Measurements from ENCODE around the gene HPGDS. TPM values are rescaled to one million over a fixed set of nuclear protein-coding genes. Genes with fewer than 3 reads are reported as not detected.

Gene HPGDS
- total and polyA plus RNA-seq, 2 donors (not counting 1 experiment from before 2014, with no cell fraction given), result not detected

GRCh38 chr4:94352996-94353395 is 10.4 kb upstream of the HPGDS start:
- ATAC-seq (ENCODE audit: low read depth) (no peak), DNase-seq (no peak)
- Histone ChIP-seq H3K27ac (ENCODE audit: low read length in 2 of 2) (no peak overlapping the region), H3K27me3 (replicated peaks in 1 of 4; ENCODE audit: control extremely low read depth in 1 of 4, control insufficient read depth in 3 of 4, insufficient read depth in 4 of 4, low read length in 3 of 4) (peaks cover 0 to 10% (median 0%) of the 10 kb centered on the region in 4 experiments), H3K36me3 (replicated peaks in 1 of 2; ENCODE audit: control extremely low read depth in 1 of 2, control insufficient read depth in 1 of 2, extremely low read depth in 1 of 2, insufficient read depth in 2 of 2, low read length in 1 of 2) (no peaks in the 10 kb centered on the region), H2AFZ (ENCODE audit: insufficient read depth, low read depth, low read length, poor library complexity, severe bottlenecking) (no peak overlapping the region), H3K9me3 (ENCODE audit: control extremely low read depth in 1 of 3, control insufficient read depth in 2 of 3, insufficient read depth in 1 of 3, low read length in 2 of 3) (no peaks in the 10 kb centered on the region), H3K9ac (ENCODE audit: low read length) (no peak overlapping the region), H3K4me2 (replicated peaks; ENCODE audit: low read depth, low read length, poor library complexity, severe bottlenecking) (no peak overlapping the region), H4K20me1 (ENCODE audit: control insufficient read depth, insufficient read depth, low read length, poor library complexity, severe bottlenecking) (no peaks in the 10 kb centered on the region), H3K4me3 (ENCODE audit: control extremely low read depth in 1 of 5, extremely low read depth in 1 of 5, insufficient read depth in 1 of 5, low read depth in 2 of 5, low read length in 4 of 5) (no peak overlapping the region), H3K4me1 (ENCODE audit: control insufficient read depth in 2 of 2, insufficient read depth in 2 of 2, low read length in 2 of 2) (no peaks in the 10 kb centered on the region), H3K79me2 (ENCODE audit: control insufficient read depth, insufficient read depth, low read length) (no peaks in the 10 kb centered on the region)
- H3K4me3 Mint-ChIP-seq, result no peak overlapping the region
- WGBS (ENCODE audit: insufficient coverage), result no CpG with 5 or more reads among the region's 2 CpGs
- H3K9me3 Mint-ChIP-seq (ENCODE audit: insufficient read depth), result no peaks in the 10 kb centered on the region
- peaks cover 24% of the 10 kb centered on the region for H3K27me3 Mint-ChIP-seq
- no peaks in the 10 kb centered on the region for H3K4me1 Mint-ChIP-seq
- ChIA-PET POLR2A (no interaction called here), CTCF (no interaction called here)
- TF ChIP-seq EZH2 (IDR thresholded peaks at IDR 0.05; ENCODE audit: borderline replicate concordance, insufficient read depth, low read depth, low read length, poor library complexity, severe bottlenecking), result no peak
- TF ChIP-seq CTCF (IDR thresholded peaks at IDR 0.05), result no peak
- no peak overlapping the region for H3K27ac Mint-ChIP-seq
- intact Hi-C loops (cut with micrococcal nuclease), result no loop called here

GRCh38 chr4:94352163-94352562 is 9.5 kb upstream of the HPGDS start:
- no peak overlapping the region for H3K4me3 Mint-ChIP-seq
- Histone ChIP-seq H4K20me1 (ENCODE audit: control insufficient read depth, insufficient read depth, low read length, poor library complexity, severe bottlenecking) (no peaks in the 10 kb centered on the region), H3K9me3 (ENCODE audit: control extremely low read depth in 1 of 3, control insufficient read depth in 2 of 3, insufficient read depth in 1 of 3, low read length in 2 of 3) (no peaks in the 10 kb centered on the region), H3K4me2 (replicated peaks; ENCODE audit: low read depth, low read length, poor library complexity, severe bottlenecking) (no peak overlapping the region), H3K79me2 (ENCODE audit: control insufficient read depth, insufficient read depth, low read length) (no peaks in the 10 kb centered on the region), H2AFZ (ENCODE audit: insufficient read depth, low read depth, low read length, poor library complexity, severe bottlenecking) (no peak overlapping the region), H3K4me1 (ENCODE audit: control insufficient read depth in 2 of 2, insufficient read depth in 2 of 2, low read length in 2 of 2) (no peaks in the 10 kb centered on the region), H3K27me3 (replicated peaks in 1 of 4; ENCODE audit: control extremely low read depth in 1 of 4, control insufficient read depth in 3 of 4, insufficient read depth in 4 of 4, low read length in 3 of 4) (peaks cover 0 to 10% (median 0%) of the 10 kb centered on the region in 4 experiments), H3K9ac (ENCODE audit: low read length) (no peak overlapping the region), H3K27ac (ENCODE audit: low read length in 2 of 2) (no peak overlapping the region), H3K36me3 (replicated peaks in 1 of 2; ENCODE audit: control extremely low read depth in 1 of 2, control insufficient read depth in 1 of 2, extremely low read depth in 1 of 2, insufficient read depth in 2 of 2, low read length in 1 of 2) (no peaks in the 10 kb centered on the region), H3K4me3 (ENCODE audit: control extremely low read depth in 1 of 5, extremely low read depth in 1 of 5, insufficient read depth in 1 of 5, low read depth in 2 of 5, low read length in 4 of 5) (no peak overlapping the region)
- H3K27ac Mint-ChIP-seq, result no peak overlapping the region
- POLR2A ChIA-PET, result no interaction called here
- intact Hi-C loops (cut with micrococcal nuclease), result no loop called here
- H3K9me3 Mint-ChIP-seq (ENCODE audit: insufficient read depth), result no peaks in the 10 kb centered on the region
- no peaks in the 10 kb centered on the region for H3K4me1 Mint-ChIP-seq
- DNase-seq (no peak), ATAC-seq (ENCODE audit: low read depth) (no peak)
- CTCF ChIA-PET, result no interaction called here
- TF ChIP-seq EZH2 (IDR thresholded peaks at IDR 0.05; ENCODE audit: borderline replicate concordance, insufficient read depth, low read depth, low read length, poor library complexity, severe bottlenecking) (no peak), CTCF (IDR thresholded peaks at IDR 0.05) (no peak)
- peaks cover 24% of the 10 kb centered on the region for H3K27me3 Mint-ChIP-seq
- 10% methylated on average over 2 of the region's 4 CpGs for WGBS (ENCODE audit: insufficient coverage)

All from B cell (primary cell).